IMR-90 (cell line): ENCODE results near the gene NPHS1. TPM values are rescaled to one million over a fixed set of nuclear protein-coding genes. Genes with fewer than 3 reads are reported as not detected.

ENCODE experiments used
- ATAC-seq: fragments of 200-7000 bp; cut with Tn5 transposase; 2 replicates; pipeline ENCODE4 v1.9.1; 2020; ENCODE audit warnings: low read depth, mild to moderate bottlenecking, moderate library complexity
- BruUV-seq: library from RNA; stranded (reverse); fragments of 400-500 nt; replicated peaks from 2 replicates; lab custom pipeline; 2021; lab: Mats Ljungman, UMichigan
- CTCF ChIA-PET: fragments of 300-600 bp; formaldehyde crosslinking; extraction: SDS; loops from one replicate; lab custom pipeline; 2021; ENCODE audit warnings: antibody characterized with exemption; lab: Yijun Ruan, JAX
- POLR2A ChIA-PET: fragments of 300-600 bp; sonication (Branson Sonifier 250); formaldehyde crosslinking; loops from one replicate; lab custom pipeline; 2022; ENCODE audit warnings: antibody characterized with exemption; ENCODE audit not compliant: unreplicated experiment; lab: Charles Lee
- DNase-seq: peaks from one replicate; pipeline ENCODE4 v3.0.0; 2013
- H2AFZ ChIP-seq: replicated peaks from 2 replicates; pipeline ENCODE3; 2013; ENCODE audit warnings: low read length, mild to moderate bottlenecking; ENCODE audit not compliant: poor library complexity
- H2AK5ac ChIP-seq: 2 replicates; pipeline ENCODE4 v1.6.1; 2013; ENCODE audit warnings: low read depth, low read length, inconsistent platforms
- H2AK9ac ChIP-seq: replicated peaks from 2 replicates; pipeline ENCODE3; 2013; ENCODE audit warnings: mild to moderate bottlenecking, low read depth, low read length, moderate library complexity; ENCODE audit not compliant: poor library complexity
- H2BK120ac ChIP-seq: 2 replicates; pipeline ENCODE4 v1.6.1; 2013; ENCODE audit warnings: low read depth, low read length, inconsistent platforms
- H2BK15ac ChIP-seq: 3 replicates; pipeline ENCODE4 v1.6.1; 2013; ENCODE audit warnings: low read depth, low read length, inconsistent platforms
- H2BK20ac ChIP-seq: 2 replicates; pipeline ENCODE4 v1.6.1; 2013; ENCODE audit warnings: low read depth, mild to moderate bottlenecking, inconsistent platforms, low read length, moderate library complexity
- H2BK5ac ChIP-seq: 2 replicates; pipeline ENCODE4 v1.6.1; 2013; ENCODE audit warnings: mild to moderate bottlenecking, low read depth, low read length, inconsistent platforms; ENCODE audit not compliant: poor library complexity, severe bottlenecking
- H3K14ac ChIP-seq: replicated peaks from 2 replicates; pipeline ENCODE4 v1.6.1; 2013; ENCODE audit warnings: low read depth, low read length, inconsistent platforms
- H3K18ac ChIP-seq: 2 replicates; pipeline ENCODE4 v1.6.1; 2013; ENCODE audit warnings: low read depth, low read length, control low read depth
- H3K23ac ChIP-seq: 2 replicates; pipeline ENCODE4 v1.6.1; 2013; ENCODE audit warnings: low read depth, low read length, inconsistent platforms
- H3K27ac ChIP-seq: 2 replicates; pipeline ENCODE4 v1.5.1; 2013; ENCODE audit warnings: mild to moderate bottlenecking, control low read depth, low read length; ENCODE audit not compliant: insufficient read depth
- H3K27me3 ChIP-seq: 2 replicates; pipeline ENCODE4 v1.6.1; 2013; ENCODE audit warnings: low read length; ENCODE audit not compliant: control insufficient read depth, insufficient read depth
- H3K36me3 ChIP-seq: 2 replicates; pipeline ENCODE4 v1.6.1; 2013; ENCODE audit warnings: low read length, mixed read lengths; ENCODE audit not compliant: control insufficient read depth, insufficient read depth
- H3K4ac ChIP-seq: 2 replicates; pipeline ENCODE4 v1.6.1; 2013; ENCODE audit warnings: low read depth, low read length, inconsistent platforms
- H3K4me1 ChIP-seq: 2 replicates; pipeline ENCODE4 v1.6.1; 2013; ENCODE audit warnings: low read length, mixed read lengths; ENCODE audit not compliant: control insufficient read depth, insufficient read depth
- H3K4me2 ChIP-seq: 2 replicates; pipeline ENCODE4 v1.6.1; 2013; ENCODE audit warnings: low read depth, mild to moderate bottlenecking, control low read depth, low read length, moderate library complexity
- H3K4me3 ChIP-seq: 2 replicates; pipeline ENCODE4 v1.5.1; 2013; ENCODE audit warnings: low read depth, mild to moderate bottlenecking, control low read depth, low read length, moderate library complexity; ENCODE audit not compliant: insufficient read depth
- H3K56ac ChIP-seq: 2 replicates; pipeline ENCODE4 v1.6.1; 2013; ENCODE audit warnings: low read length, inconsistent platforms; ENCODE audit not compliant: insufficient read depth; ENCODE audit errors: extremely low read depth
- H3K79me1 ChIP-seq, 2 experiments: 2 replicates each; pipeline ENCODE4 v1.6.1; 2013; ENCODE audit warnings: low read length in 2 of 2, inconsistent platforms in 1 of 2, low read depth in 1 of 2
- H3K9ac ChIP-seq: 2 replicates; pipeline ENCODE4 v1.6.1; 2013; ENCODE audit warnings: low read depth, low read length, control low read depth
- H3K9me1 ChIP-seq: 2 replicates; pipeline ENCODE4 v1.6.1; 2013; ENCODE audit warnings: low read length, inconsistent platforms; ENCODE audit not compliant: insufficient read depth
- H3K9me3 ChIP-seq: 2 replicates; pipeline ENCODE4 v1.6.1; 2013; ENCODE audit warnings: low read length; ENCODE audit not compliant: control insufficient read depth, insufficient read depth
- H4K20me1 ChIP-seq: 2 replicates; pipeline ENCODE4 v1.6.1; 2013; ENCODE audit warnings: low read length, inconsistent platforms; ENCODE audit not compliant: insufficient read depth
- H4K5ac ChIP-seq: 2 replicates; pipeline ENCODE4 v1.6.1; 2013; ENCODE audit warnings: mild to moderate bottlenecking, low read depth, low read length, control low read depth
- H4K8ac ChIP-seq, 2 experiments: 2 replicates each; pipeline ENCODE4 v1.6.1; 2013; ENCODE audit warnings: low read depth in 2 of 2, low read length in 2 of 2, control low read depth in 1 of 2, inconsistent platforms in 1 of 2
- H4K91ac ChIP-seq: 2 replicates; pipeline ENCODE4 v1.6.1; 2013; ENCODE audit warnings: low read depth, low read length, inconsistent platforms; ENCODE audit not compliant: insufficient read depth
- BHLHE40 ChIP-seq: fragments of 150-350 bp; IDR thresholded peaks from 2 replicates; pipeline ENCODE4 v1.6.1; 2016; ENCODE audit warnings: mild to moderate bottlenecking, low read depth, low read length
- CHD1 ChIP-seq: IDR thresholded peaks from 2 replicates; pipeline ENCODE4 v1.6.1; 2012; ENCODE audit warnings: low read depth, low read length, improper control_type of control experiment
- FOS ChIP-seq: fragments of 150-350 bp; IDR thresholded peaks from 2 replicates; pipeline ENCODE4 v1.6.1; 2016; ENCODE audit warnings: low read depth, low read length
- MAFK ChIP-seq: IDR thresholded peaks from 2 replicates; pipeline ENCODE4 v1.6.1; 2012; ENCODE audit warnings: low read depth, low read length, improper control_type of control experiment
- MAZ ChIP-seq: IDR thresholded peaks from 2 replicates; pipeline ENCODE4 v1.6.1; 2012; ENCODE audit warnings: low read depth, mild to moderate bottlenecking, low read length, improper control_type of control experiment, moderate library complexity, borderline replicate concordance
- MXI1 ChIP-seq: IDR thresholded peaks from 2 replicates; pipeline ENCODE4 v1.6.1; 2012; ENCODE audit warnings: low read depth, mild to moderate bottlenecking, low read length, moderate library complexity, borderline replicate concordance
- NFE2L2 ChIP-seq: fragments of 150-350 bp; IDR thresholded peaks from 2 replicates; pipeline ENCODE4 v1.6.1; 2016; ENCODE audit warnings: low read depth, mild to moderate bottlenecking, low read length
- POLR2A ChIP-seq: IDR thresholded peaks from 2 replicates; pipeline ENCODE4 v1.6.1; 2012; ENCODE audit warnings: mild to moderate bottlenecking, low read depth, low read length
- RAD21 ChIP-seq: IDR thresholded peaks from 2 replicates; pipeline ENCODE4 v1.6.1; 2012; ENCODE audit warnings: low read length, improper control_type of control experiment
- RCOR1 ChIP-seq: IDR thresholded peaks from 2 replicates; pipeline ENCODE4 v1.6.1; 2012; ENCODE audit warnings: mild to moderate bottlenecking, low read length, improper control_type of control experiment; ENCODE audit not compliant: insufficient replicate concordance
- RFX5 ChIP-seq: IDR thresholded peaks from 2 replicates; pipeline ENCODE4 v1.8.0; 2012; ENCODE audit warnings: low read depth, mild to moderate bottlenecking, low read length, moderate library complexity
- SMC3 ChIP-seq: fragments of 150-350 bp; IDR thresholded peaks from 2 replicates; pipeline ENCODE4 v1.6.1; 2016; ENCODE audit warnings: low read depth, mild to moderate bottlenecking, antibody characterized with exemption, low read length, moderate library complexity
- WGBS, 2 experiments: methylation state at CpG; one replicate each; pipeline versions ENCODE4 v1.1.5 to v1.1.7; 2013; ENCODE audit warnings: missing lambda C conversion rate in 2 of 2; ENCODE audit not compliant: insufficient read length in 1 of 2; ENCODE audit errors: extremely low coverage in 2 of 2; 5-methylcytosine and 5-hydroxymethylcytosine counted together
- dilution Hi-C: fragments of 300-500 bp; cut with HindIII; formaldehyde crosslinking; loops from one replicate; pipeline ENCODE4 v1.14.3; 2018; ENCODE audit warnings: low sequenced_read_pairs; ENCODE audit not compliant: unreplicated experiment
- in situ Hi-C: fragments of 300-500 bp; cut with MboI; formaldehyde crosslinking; loops from 3 replicates; pipeline ENCODE4 v1.14.3; 2019; ENCODE audit warnings: low sequenced_read_pairs, inconsistent platforms, mixed read lengths
- intact Hi-C: fragments of 100-400 bp; cut with micrococcal nuclease; formaldehyde crosslinking; loops from 2 replicates; pipeline ENCODE4 v1.10.0; 2022
- polyA plus RNA-seq, 3 experiments: library from polyadenylated mRNA; depleted of rRNA; stranded (reverse); fragments of >200 nt; gene quantifications; 2 replicates each; pipeline ENCODE4 v1.2.3, GENCODE V29; 2012; ENCODE audit warnings: low replicate concordance in 1 of 3
- total RNA-seq: library from RNA; depleted of rRNA; stranded (reverse); fragments of >200 nt; gene quantifications from 2 replicates; pipeline ENCODE4 v1.2.3, GENCODE V29; 2012
- TF ChIP-seq, protein P1 (sequence below): conservative IDR thresholded peaks from 2 replicates; pipeline ENCODE4 v1.5.1; 2012; ENCODE audit warnings: mild to moderate bottlenecking, low read depth, low read length, improper control_type of control experiment
- TF ChIP-seq, protein P2 (sequence below): fragments of 150-350 bp; IDR thresholded peaks from 2 replicates; pipeline ENCODE4 v1.6.1; 2017; ENCODE audit warnings: mild to moderate bottlenecking, antibody characterized with exemption, low read length, low read depth
- TF ChIP-seq, protein P3 (sequence below): fragments of 150-350 bp; IDR thresholded peaks from 2 replicates; pipeline ENCODE4 v1.6.1; 2016; ENCODE audit warnings: low read depth, mild to moderate bottlenecking, low read length, moderate library complexity, borderline replicate concordance

NPHS1 gene
- total and polyA plus RNA-seq, 2 of the 4 experiments (the other 2 are of a cell fraction): not detected

DNA sequence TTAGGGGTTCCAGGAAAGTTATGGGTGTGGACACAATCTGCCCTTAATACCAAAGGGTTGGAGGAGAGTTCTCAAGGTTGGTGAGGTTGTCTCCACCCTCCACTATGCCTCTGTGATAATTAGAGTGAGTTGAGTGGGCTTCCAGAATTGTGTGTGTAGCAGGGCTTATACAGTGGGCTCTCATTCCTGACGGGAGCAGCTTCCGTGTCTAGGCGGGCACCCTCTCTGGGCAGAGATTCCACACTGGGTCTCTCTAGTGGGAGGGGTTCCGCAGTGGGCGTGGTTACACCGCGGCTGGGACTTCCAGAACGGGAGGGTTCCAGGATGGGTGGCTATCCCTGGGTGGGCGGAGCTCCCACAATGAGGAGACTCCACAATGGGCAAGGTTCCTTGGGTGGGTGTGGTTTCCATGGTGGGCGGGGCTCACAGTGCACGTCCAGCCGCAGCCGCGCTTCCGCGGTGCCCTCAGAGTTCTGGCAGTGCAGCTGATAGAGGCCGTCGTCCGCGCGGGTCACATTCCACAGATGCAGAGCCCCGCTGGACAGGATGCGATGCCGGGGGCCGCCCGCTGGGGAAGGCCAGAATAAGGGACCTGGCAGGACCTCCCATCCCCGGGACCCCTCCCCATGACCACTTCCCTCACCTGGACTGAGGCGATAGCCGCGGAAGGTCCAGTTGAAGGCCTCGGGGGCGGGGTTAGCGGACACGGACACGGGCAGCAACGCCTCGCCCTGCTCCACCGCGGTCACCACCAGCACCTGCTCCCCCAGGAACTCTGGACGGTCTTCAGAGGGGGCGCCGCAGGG, 8.4 kb downstream of the NPHS1 start:
- TF ChIP-seq, protein P1, sequence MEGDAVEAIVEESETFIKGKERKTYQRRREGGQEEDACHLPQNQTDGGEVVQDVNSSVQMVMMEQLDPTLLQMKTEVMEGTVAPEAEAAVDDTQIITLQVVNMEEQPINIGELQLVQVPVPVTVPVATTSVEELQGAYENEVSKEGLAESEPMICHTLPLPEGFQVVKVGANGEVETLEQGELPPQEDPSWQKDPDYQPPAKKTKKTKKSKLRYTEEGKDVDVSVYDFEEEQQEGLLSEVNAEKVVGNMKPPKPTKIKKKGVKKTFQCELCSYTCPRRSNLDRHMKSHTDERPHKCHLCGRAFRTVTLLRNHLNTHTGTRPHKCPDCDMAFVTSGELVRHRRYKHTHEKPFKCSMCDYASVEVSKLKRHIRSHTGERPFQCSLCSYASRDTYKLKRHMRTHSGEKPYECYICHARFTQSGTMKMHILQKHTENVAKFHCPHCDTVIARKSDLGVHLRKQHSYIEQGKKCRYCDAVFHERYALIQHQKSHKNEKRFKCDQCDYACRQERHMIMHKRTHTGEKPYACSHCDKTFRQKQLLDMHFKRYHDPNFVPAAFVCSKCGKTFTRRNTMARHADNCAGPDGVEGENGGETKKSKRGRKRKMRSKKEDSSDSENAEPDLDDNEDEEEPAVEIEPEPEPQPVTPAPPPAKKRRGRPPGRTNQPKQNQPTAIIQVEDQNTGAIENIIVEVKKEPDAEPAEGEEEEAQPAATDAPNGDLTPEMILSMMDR: no peak
- TF ChIP-seq MAFK: no peak
- TF ChIP-seq NFE2L2: no peak
- TF ChIP-seq, protein P2, sequence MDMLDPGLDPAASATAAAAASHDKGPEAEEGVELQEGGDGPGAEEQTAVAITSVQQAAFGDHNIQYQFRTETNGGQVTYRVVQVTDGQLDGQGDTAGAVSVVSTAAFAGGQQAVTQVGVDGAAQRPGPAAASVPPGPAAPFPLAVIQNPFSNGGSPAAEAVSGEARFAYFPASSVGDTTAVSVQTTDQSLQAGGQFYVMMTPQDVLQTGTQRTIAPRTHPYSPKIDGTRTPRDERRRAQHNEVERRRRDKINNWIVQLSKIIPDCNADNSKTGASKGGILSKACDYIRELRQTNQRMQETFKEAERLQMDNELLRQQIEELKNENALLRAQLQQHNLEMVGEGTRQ: no peak
- TF ChIP-seq RAD21: no peak
- no peak for TF ChIP-seq FOS
- TF ChIP-seq POLR2A: no peak
- no peak for TF ChIP-seq MXI1
- no peak for TF ChIP-seq RCOR1
- TF ChIP-seq SMC3: no peak
- TF ChIP-seq, protein P3, sequence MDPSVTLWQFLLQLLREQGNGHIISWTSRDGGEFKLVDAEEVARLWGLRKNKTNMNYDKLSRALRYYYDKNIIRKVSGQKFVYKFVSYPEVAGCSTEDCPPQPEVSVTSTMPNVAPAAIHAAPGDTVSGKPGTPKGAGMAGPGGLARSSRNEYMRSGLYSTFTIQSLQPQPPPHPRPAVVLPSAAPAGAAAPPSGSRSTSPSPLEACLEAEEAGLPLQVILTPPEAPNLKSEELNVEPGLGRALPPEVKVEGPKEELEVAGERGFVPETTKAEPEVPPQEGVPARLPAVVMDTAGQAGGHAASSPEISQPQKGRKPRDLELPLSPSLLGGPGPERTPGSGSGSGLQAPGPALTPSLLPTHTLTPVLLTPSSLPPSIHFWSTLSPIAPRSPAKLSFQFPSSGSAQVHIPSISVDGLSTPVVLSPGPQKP: no peak
- no peak for TF ChIP-seq MAZ
- TF ChIP-seq CHD1: no peak
- TF ChIP-seq RFX5: no peak
- TF ChIP-seq BHLHE40: no peak
- Histone ChIP-seq H3K18ac (no peak overlapping the region), H2AK5ac (no peak overlapping the region), H4K5ac (no peak overlapping the region), H3K36me3 (no peaks in the 10 kb centered on the region), H2BK5ac (no peak overlapping the region), H3K56ac (no peak overlapping the region), H3K4ac (no peak overlapping the region), H3K9me1 (no peaks in the 10 kb centered on the region), H2BK20ac (no peak overlapping the region), H2BK120ac (no peak overlapping the region), H3K4me1 (peaks cover 4% of the 10 kb centered on the region; the same call in 1 of the 2 replicates), H3K27me3 (peaks cover 46% of the 10 kb centered on the region), H3K9me3 (peaks cover 13% of the 10 kb centered on the region), H3K4me2 (no peak overlapping the region), H2BK15ac (no peak overlapping the region), H3K9ac (no peak overlapping the region), H3K14ac (no peak overlapping the region), H4K20me1 (no peaks in the 10 kb centered on the region), H4K8ac (no peak overlapping the region), H3K23ac (no peak overlapping the region), H2AFZ (no peak overlapping the region), H2AK9ac (no peak overlapping the region), H3K79me1 (no peaks in the 10 kb centered on the region), H3K4me3 (no peak overlapping the region), H3K27ac (no peak overlapping the region), H4K91ac (no peak overlapping the region)
- intact Hi-C loops: no loop called here
- CTCF ChIA-PET: no interaction called here
- BruUV-seq: no TSS peak
- dilution Hi-C loops: no loop called here
- WGBS, 2 experiments: 17% methylated on average over 9 of the region's 42 CpGs; no CpG with 5 or more reads in 1 of the 2 experiments
- DNase-seq: no peak
- ATAC-seq: peak; percentile 35
- in situ Hi-C loops: no loop called here
- POLR2A ChIA-PET: no interaction called here
